NOMO-1 treated with DMSO at 0.1 percent for 48 hours (cell line): Measurements from ENCODE around the gene CHN2.
"Not testable (repeated sequence)": the region's sequence is repeated elsewhere in the genome, so short reads cannot be mapped to it uniquely, and the experiment has no call there.

Source experiments
- DNase-seq: peaks from one replicate; lab custom pipeline; 2025; ENCODE audit not compliant: unreplicated experiment; lab: John Stamatoyannopoulos, UW

Gene CHN2

DNA sequence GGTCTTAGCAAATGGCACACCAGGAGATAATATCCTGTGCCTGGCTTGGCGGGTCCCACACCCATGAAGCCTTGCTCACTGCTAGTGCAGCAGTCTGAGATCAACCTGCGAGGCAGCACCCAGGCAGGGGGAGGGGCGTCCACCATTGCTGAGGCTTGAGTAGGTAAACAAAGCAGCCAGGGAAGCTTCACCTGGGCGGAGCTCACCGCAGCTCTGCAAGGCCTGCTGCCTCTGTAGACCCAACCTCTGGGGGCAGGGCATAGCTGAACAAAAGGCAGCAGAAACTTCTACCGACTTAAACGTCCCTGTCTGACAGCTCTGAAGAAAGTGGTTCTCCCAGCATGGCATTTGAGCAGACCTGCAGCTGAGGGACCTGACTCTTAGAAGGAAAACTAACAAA is 334.0 kb downstream of the CHN2 start:
- not testable (repeated sequence) for DNase-seq
